Vagina (tissue), 2 donors: ENCODE measurements around the gene SGTA.

Source experiments
- POLR2A ChIP-seq, 2 donors: fragments of 450-650 bp; IDR thresholded peaks; one replicate each; pipeline ENCODE4 v1.6.1; 2017; ENCODE audit warnings: antibody characterized with exemption in 2 of 2, mild to moderate bottlenecking in 2 of 2, moderate library complexity in 2 of 2
- TF ChIP-seq, protein P1 (sequence below), 3 experiments: fragments of 450-650 bp in 2 of 3; fragments of 200-600 bp in 1 of 3; sonication (generic) in 1 of 3; IDR thresholded peaks; one replicate each; pipeline ENCODE4 v1.5.1; 2017 to 2019; ENCODE audit warnings: antibody characterized with exemption in 3 of 3, mild to moderate bottlenecking in 2 of 3, moderate library complexity in 2 of 3

DNA sequence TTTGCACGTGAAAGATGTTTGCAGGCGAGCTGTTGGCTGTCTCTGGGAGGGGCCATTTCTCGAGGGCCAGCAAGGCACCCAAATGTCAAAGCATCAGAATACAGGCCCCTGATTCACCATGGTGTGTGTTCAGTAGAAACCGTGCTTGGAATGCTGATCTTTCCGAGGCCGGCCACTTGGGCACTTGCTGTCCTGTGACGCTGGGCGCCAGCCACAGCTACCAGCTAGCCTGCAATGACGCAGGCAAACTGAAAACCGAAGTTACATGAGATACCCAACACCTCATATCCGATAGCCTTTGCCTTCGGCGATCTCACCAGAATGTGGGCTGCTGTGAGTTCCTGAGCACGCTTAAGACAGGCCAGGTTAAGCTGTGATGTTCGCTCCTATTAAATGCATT is 14.2 kb upstream of the SGTA start:
- TF ChIP-seq, protein P1, sequence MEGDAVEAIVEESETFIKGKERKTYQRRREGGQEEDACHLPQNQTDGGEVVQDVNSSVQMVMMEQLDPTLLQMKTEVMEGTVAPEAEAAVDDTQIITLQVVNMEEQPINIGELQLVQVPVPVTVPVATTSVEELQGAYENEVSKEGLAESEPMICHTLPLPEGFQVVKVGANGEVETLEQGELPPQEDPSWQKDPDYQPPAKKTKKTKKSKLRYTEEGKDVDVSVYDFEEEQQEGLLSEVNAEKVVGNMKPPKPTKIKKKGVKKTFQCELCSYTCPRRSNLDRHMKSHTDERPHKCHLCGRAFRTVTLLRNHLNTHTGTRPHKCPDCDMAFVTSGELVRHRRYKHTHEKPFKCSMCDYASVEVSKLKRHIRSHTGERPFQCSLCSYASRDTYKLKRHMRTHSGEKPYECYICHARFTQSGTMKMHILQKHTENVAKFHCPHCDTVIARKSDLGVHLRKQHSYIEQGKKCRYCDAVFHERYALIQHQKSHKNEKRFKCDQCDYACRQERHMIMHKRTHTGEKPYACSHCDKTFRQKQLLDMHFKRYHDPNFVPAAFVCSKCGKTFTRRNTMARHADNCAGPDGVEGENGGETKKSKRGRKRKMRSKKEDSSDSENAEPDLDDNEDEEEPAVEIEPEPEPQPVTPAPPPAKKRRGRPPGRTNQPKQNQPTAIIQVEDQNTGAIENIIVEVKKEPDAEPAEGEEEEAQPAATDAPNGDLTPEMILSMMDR (IDR thresholded peaks at IDR 0.05), result no peak
- TF ChIP-seq POLR2A (IDR thresholded peaks at IDR 0.05), result no peak
